ENCODE data around the gene USP14.

Gene USP14

GRCh38 chr18:240175-240574 is 81.8 kb downstream of the USP14 start:
- DNase-seq, result no peak

GRCh38 chr18:245282-245847 is 87.0 kb downstream of the USP14 start:
- no peak for DNase-seq

- DNase-seq, result no peak
These were observed 89.7 kb downstream of the USP14 start for GRCh38 chr18:248053-248452.

- no peak for DNase-seq
These were observed 92.3 kb downstream of the USP14 start for GRCh38 chr18:250685-251084.

GRCh38 chr18:251572-251971 is 93.2 kb downstream of the USP14 start:
- no peak for DNase-seq

- no peak for DNase-seq
These were observed 94.8 kb downstream of the USP14 start for GRCh38 chr18:253121-253520.

- no peak for DNase-seq
These were observed 96.8 kb downstream of the USP14 start for GRCh38 chr18:255171-255570.

GRCh38 chr18:260547-260946 is 102.2 kb downstream of the USP14 start:
- DNase-seq, result no peak

- no peak for DNase-seq
These were observed 103.2 kb downstream of the USP14 start for GRCh38 chr18:261398-262073.
